ENCODE data around the gene HCST.

The HCST gene

DNA sequence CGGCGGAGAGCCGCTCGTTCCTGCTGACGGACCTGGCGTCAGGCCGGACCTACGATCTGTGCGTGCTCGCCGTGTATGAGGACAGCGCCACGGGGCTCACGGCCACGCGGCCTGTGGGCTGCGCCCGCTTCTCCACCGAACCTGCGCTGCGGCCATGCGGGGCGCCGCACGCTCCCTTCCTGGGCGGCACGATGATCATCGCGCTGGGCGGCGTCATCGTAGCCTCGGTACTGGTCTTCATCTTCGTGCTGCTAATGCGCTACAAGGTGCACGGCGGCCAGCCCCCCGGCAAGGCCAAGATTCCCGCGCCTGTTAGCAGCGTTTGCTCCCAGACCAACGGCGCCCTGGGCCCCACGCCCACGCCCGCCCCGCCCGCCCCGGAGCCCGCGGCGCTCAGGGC lies 42.2 kb downstream of the HCST start:
- TF ChIP-seq GATA3 (IDR thresholded peaks at IDR 0.05; ENCODE audit: low read depth, low read length) (no peak), GATA2 (IDR thresholded peaks at IDR 0.05; ENCODE audit: low read depth, low read length) (no peak)

DNA sequence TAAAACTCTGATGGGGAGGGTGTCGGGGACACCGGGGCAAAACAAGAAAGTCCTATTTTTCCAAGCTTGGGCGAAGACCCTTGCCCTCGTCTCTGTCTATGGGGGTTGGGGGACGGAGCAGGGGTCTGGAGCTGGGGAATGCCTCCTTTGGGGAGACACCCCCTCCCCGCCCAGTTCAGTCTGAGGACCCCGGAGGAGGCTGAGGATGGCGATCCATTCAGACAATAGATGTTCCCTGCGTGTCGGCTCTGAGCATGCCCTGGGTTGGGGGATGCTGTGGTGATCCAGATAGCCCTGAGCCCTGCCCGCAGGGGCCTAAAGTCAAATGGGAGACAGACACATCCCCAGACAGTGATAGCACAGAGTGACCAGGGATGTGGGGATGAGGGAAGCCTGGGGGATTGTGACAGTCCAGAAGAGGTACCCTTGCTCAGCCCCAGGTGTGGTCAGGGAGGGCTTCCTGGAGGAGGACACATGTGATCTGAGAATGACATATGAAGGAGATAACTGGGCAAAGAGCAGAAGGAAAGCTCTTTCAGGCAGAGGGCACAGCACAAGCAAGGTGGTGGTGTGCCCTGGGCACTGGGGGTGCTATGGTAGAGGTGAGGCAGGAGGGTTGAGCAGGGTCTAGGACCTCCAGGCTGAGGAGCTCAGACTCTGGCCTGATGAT lies 42.9 kb downstream of the HCST start:
- no peak for TF ChIP-seq GATA2 (IDR thresholded peaks at IDR 0.05; ENCODE audit: low read depth, low read length)
- no peak for TF ChIP-seq GATA3 (IDR thresholded peaks at IDR 0.05; ENCODE audit: low read depth, low read length)

DNA sequence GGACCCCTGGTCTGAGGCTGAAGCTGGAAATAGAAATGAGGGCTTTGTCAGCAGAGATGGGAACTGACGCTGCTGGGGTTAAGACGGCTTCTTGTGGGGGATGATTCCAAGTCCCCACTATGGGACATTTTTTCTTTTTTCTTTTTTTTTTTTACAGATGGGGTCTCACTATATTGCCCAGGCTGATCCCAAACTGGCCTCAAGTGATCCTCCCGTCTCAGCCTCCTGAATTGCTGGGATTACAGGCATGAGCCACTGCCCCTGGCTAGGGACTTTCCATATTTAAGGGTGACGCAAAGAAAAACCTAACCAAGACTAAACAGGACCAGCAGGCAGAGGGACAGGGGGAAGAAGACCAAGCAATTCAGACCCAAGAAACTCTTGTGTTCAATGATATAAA lies 43.9 kb downstream of the HCST start:
- TF ChIP-seq GATA3 (IDR thresholded peaks at IDR 0.05; ENCODE audit: low read depth, low read length) (no peak), GATA2 (IDR thresholded peaks at IDR 0.05; ENCODE audit: low read depth, low read length) (no peak)

GRCh38 chr19:35949131-35949530 lies 46.8 kb downstream of the HCST start:
- no peak for TF ChIP-seq GATA2 (IDR thresholded peaks at IDR 0.05; ENCODE audit: low read depth, low read length)
- TF ChIP-seq GATA3 (IDR thresholded peaks at IDR 0.05; ENCODE audit: low read depth, low read length) = no peak

All from SH-SY5Y (cell line).